ENCODE results near the gene BICD1.
A peak's percentile ranks its signal among the peaks of the same experiment; 100 is the strongest.

The BICD1 gene

DNA sequence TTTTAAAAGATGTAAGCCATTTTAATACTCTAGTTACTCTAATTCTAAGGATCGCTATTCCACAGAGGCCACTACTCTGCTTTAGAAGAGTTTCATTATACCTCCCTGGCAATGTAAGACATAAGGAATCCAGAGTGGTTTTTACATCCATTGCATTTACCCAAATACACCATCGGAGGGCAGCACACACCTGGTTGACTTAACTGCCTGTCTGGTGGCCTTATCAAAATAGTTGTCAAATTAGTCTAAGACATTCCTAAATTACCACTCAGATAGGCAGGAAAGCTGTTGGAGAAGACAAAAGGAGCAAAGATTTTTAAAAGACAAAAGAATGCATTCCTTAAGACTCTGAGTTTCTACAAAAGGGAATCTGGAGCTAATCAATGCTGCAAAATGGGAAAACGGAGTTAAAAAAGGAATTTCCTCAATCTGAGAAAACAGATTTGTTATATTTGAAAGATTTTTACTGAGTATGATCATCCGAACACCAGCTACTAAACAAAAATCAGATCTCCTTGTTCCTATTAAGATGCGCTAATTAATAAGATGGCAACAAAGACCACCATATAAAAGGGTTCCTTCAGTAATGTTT lies 258.9 kb downstream of the BICD1 start:
- H3K27ac ChIP-seq, result no peak overlapping the region
- no peak for TF ChIP-seq ZFX (IDR thresholded peaks at IDR 0.05; ENCODE audit: borderline replicate concordance)
- TF ChIP-seq, protein P1, sequence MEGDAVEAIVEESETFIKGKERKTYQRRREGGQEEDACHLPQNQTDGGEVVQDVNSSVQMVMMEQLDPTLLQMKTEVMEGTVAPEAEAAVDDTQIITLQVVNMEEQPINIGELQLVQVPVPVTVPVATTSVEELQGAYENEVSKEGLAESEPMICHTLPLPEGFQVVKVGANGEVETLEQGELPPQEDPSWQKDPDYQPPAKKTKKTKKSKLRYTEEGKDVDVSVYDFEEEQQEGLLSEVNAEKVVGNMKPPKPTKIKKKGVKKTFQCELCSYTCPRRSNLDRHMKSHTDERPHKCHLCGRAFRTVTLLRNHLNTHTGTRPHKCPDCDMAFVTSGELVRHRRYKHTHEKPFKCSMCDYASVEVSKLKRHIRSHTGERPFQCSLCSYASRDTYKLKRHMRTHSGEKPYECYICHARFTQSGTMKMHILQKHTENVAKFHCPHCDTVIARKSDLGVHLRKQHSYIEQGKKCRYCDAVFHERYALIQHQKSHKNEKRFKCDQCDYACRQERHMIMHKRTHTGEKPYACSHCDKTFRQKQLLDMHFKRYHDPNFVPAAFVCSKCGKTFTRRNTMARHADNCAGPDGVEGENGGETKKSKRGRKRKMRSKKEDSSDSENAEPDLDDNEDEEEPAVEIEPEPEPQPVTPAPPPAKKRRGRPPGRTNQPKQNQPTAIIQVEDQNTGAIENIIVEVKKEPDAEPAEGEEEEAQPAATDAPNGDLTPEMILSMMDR (IDR thresholded peaks at IDR 0.05), result peak; percentile 98

DNA sequence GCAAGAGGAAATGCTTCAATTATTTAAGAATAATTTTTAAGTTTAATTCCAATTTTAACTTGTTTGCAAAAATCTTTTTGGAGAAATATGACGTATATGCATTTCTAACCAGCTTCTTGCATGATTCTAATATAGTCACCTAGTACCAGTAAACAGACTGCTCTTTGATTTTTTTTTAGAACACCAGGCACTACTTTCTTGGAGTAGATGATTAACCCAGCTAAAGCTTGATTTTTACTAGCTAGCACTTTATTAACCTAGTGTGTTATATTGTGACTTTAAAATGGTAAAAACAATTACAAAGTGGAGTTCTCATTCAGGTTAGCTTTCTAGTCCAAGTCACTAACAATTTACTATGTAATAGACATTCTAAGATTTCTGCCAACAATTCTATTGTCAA lies 260.1 kb downstream of the BICD1 start:
- no peak overlapping the region for H3K27ac ChIP-seq

DNA sequence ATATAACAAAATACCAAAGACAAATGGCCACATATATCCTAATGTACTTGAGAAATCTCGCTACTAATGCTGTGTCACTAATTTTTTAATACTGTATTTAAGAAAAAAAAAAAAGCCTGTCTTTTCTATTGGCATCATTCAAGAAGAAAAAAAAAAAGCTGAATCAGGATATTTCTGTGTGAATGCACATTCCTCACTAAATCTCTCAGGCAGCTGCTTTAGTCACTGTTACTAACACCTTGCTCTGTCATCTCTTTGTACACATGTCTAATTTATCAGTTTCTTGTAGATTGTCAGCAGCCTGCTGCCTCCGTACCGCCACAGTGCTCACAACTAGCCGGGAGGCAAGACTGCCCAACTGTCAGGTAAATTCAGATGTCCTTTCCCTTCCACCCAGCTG lies 260.7 kb downstream of the BICD1 start:
- H3K27ac ChIP-seq, result no peak overlapping the region
- TF ChIP-seq, protein P1 (IDR thresholded peaks at IDR 0.05), result no peak

More for the DNA sequence above, 260.1 kb downstream of the BICD1 start:
- no peak for TF ChIP-seq ZFX (IDR thresholded peaks at IDR 0.05; ENCODE audit: borderline replicate concordance)
- TF ChIP-seq, protein P1 (IDR thresholded peaks at IDR 0.05), result no peak

DNA sequence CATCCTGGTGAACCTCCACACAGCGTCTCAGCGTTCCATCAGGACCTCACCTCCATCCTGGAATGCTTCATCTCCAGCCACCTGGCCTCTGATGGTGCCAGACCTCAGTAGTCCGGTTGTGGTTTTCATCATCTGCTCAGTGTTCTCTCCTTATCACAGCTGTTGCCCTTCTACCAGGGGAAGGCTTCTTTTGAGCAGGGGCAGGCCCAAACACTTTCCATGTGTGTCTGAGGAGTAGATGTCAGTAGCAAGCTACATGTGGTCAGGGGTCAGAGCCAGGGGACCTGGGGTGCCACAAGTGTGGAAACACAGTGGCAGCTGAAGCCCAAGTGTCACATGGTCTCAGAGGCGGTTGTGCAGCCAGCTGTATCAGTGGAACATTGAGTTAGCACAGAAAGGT lies 262.6 kb downstream of the BICD1 start:
- TF ChIP-seq, protein P1 (IDR thresholded peaks at IDR 0.05), result no peak
- no peak for TF ChIP-seq ZFX (IDR thresholded peaks at IDR 0.05; ENCODE audit: borderline replicate concordance)

DNA sequence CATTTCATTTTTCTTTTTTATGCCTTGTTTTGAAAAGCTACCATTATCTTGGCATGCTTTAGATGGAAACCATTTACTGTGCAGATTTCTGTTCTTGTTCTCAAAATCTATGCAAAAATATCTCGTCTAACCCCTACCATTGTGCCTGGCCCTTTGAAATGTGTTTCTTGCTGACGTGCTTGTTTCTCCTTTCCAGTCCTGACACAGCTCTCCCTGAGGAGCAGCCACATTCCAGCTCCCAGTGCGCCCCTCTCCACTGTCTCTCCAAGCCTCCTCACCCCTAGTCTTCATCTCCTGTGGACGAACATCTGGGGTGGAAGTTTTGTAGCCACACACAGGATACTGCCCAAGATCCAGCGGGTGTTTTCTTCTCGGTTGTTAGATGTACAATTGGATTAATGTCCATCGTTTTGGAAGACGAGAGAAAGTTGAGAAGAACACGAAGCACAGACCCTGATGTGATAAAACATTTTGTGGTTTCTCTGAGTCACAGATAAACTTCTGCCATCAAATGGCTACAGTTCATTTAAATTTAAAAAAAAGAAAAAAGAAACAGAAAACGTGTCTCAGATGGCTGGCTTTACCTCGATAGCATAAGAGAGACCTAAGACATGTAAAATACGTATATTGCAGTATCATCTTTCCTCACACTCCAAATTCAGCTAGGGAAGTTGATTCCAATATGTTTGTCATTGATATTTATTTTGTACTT lies 270.9 kb downstream of the BICD1 start:
- TF ChIP-seq ZFX (IDR thresholded peaks at IDR 0.05; ENCODE audit: borderline replicate concordance), result no peak
- TF ChIP-seq, protein P1 (IDR thresholded peaks at IDR 0.05), result no peak
- no peak overlapping the region for H3K27ac ChIP-seq

More for the DNA sequence above, 262.6 kb downstream of the BICD1 start:
- H3K27ac ChIP-seq, result no peak overlapping the region

DNA sequence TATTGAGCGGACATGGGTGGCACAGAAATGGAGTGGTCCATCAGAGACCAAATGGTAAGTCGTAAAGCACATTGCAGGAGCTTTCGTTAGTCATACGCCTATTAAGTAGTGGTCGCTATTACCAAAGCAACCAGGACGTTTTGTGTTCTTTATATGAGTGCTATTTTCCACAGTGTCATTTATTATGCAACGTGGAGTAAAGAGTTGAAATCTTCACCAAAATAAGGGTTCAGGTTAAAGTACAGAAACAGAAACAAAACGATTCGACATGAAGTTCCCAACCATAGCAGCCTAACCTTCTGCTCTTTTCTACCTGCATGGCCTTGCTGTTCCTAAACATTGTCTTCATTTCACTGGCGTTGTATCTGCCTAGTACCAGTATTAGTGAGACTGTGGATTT lies 272.6 kb downstream of the BICD1 start:
- TF ChIP-seq, protein P1 (IDR thresholded peaks at IDR 0.05), result no peak
- no peak for TF ChIP-seq ZFX (IDR thresholded peaks at IDR 0.05; ENCODE audit: borderline replicate concordance)
- no peak overlapping the region for H3K27ac ChIP-seq

DNA sequence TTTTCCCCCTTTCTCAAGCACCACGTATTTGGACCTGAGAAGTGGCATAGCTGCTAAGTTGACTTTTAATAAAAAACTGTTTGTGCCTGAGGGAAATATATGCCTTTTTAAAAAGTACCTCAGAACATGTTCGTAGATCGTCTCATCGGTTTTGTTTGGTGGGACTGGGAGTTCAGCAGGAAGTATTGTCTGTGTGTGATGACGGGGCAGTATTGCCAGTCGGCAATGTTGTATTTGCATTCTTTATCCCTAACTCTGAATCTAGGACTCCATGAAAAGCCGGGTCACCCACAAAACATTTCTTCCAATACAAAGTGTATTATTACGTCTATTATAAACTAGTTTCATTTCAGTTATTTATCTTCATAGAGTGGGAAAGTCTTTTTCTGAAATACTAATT lies 273.0 kb downstream of the BICD1 start:
- H3K27ac ChIP-seq, result no peak overlapping the region
- TF ChIP-seq ZFX (IDR thresholded peaks at IDR 0.05; ENCODE audit: borderline replicate concordance), result no peak
- TF ChIP-seq, protein P1 (IDR thresholded peaks at IDR 0.05), result no peak

Measured in 22Rv1 (cell line).